Cortex of kidney (tissue), 1 donor: ENCODE results near the gene HSPA9.

Source experiments
- DNase-seq: peaks from one replicate; lab custom pipeline; 2025; lab: John Stamatoyannopoulos, UW

HSPA9 gene

GRCh38 chr5:138595180-138595795 is 20.1 kb upstream of the HSPA9 start:
- no peak for DNase-seq

- DNase-seq = no peak
Measured at GRCh38 chr5:138594305-138595058, 19.3 kb upstream of the HSPA9 start.

- no peak for DNase-seq
Measured at GRCh38 chr5:138588013-138588788, 13.0 kb upstream of the HSPA9 start.

GRCh38 chr5:138585157-138585556 is 10.0 kb upstream of the HSPA9 start:
- no peak for DNase-seq

GRCh38 chr5:138583984-138584637 is 8.9 kb upstream of the HSPA9 start:
- no peak for DNase-seq

GRCh38 chr5:138582959-138583358 is 7.8 kb upstream of the HSPA9 start:
- no peak for DNase-seq

- DNase-seq = no peak
Measured at GRCh38 chr5:138580777-138581176, 5.6 kb upstream of the HSPA9 start.

GRCh38 chr5:138580001-138580400 is 4.8 kb upstream of the HSPA9 start:
- DNase-seq = no peak

GRCh38 chr5:138579517-138579863 is 4.3 kb upstream of the HSPA9 start:
- no peak for DNase-seq

GRCh38 chr5:138577452-138577851 is 2.3 kb upstream of the HSPA9 start:
- DNase-seq = no peak

GRCh38 chr5:138574744-138575193 is 432 bp downstream of the HSPA9 start:
- DNase-seq = no peak

GRCh38 chr5:138573949-138574670 is 1.1 kb downstream of the HSPA9 start:
- no peak for DNase-seq

- DNase-seq = no peak
Measured at GRCh38 chr5:138573223-138573622, 2.0 kb downstream of the HSPA9 start.

- no peak for DNase-seq
Measured at GRCh38 chr5:138570871-138571270, 4.3 kb downstream of the HSPA9 start.

- no peak for DNase-seq
Measured at GRCh38 chr5:138569782-138570181, 5.4 kb downstream of the HSPA9 start.

- no peak for DNase-seq
Measured at GRCh38 chr5:138568061-138568824, 7.0 kb downstream of the HSPA9 start.

GRCh38 chr5:138566792-138567191 is 8.4 kb downstream of the HSPA9 start:
- no peak for DNase-seq

GRCh38 chr5:138565100-138565821 is 9.9 kb downstream of the HSPA9 start:
- DNase-seq = no peak

- no peak for DNase-seq
Measured at GRCh38 chr5:138564242-138564641, 11.0 kb downstream of the HSPA9 start.
